HEK293T (cell line): ENCODE results near the gene LRRC27.

Source experiments
- BHLHE40 ChIP-seq: fragments of 450-650 bp; IDR thresholded peaks from 2 replicates; pipeline ENCODE4 v1.6.1; 2016; ENCODE audit warnings: mild to moderate bottlenecking, moderate library complexity, borderline replicate concordance
- FOXA1 ChIP-seq: fragments of 450-650 bp; IDR thresholded peaks from 2 replicates; pipeline ENCODE4 v1.6.1; 2016; ENCODE audit warnings: mild to moderate bottlenecking
- SP1 ChIP-seq: fragments of 450-650 bp; IDR thresholded peaks from 2 replicates; pipeline ENCODE4 v1.6.1; 2017
- SUZ12 ChIP-seq: fragments of 450-650 bp; IDR thresholded peaks from 2 replicates; pipeline ENCODE4 v1.6.1; 2016; ENCODE audit warnings: mild to moderate bottlenecking

DNA sequence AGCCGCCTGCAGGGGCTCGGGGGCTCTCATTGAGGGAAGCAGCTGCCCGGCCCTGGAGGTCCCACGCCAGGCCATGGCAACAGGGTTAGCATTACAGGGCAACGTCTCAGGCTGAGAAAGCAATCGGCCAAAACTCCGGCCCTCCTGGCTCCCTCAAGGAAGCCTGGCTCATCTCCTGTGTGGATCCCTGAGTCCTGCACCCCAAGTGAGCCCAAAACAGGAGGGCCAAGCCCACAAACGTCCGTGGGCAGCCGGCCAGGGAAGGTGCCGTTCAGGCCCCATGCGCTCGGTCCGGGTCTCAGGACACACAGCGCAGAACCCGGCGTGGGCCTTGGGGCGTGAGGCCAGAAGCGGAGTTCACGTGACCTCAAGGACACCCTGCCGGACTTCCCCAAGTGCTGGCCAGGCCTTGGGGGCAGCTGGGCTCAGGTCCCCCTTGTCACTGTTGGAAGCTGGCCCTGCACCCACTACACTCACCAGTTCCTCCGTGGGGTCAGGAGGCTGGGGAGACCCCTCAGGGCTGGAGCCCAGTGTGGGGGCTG lies 57.0 kb downstream of the LRRC27 start:
- TF ChIP-seq FOXA1: no peak
- no peak for TF ChIP-seq SP1
- TF ChIP-seq SUZ12: no peak
- no peak for TF ChIP-seq BHLHE40
